ENCODE results near the gene CYB5A. TPM values are rescaled to one million over a fixed set of nuclear protein-coding genes. Genes with fewer than 3 reads are reported as not detected.

Gene CYB5A
- total RNA-seq, 4 donors from 2014 or later, result 360 to 826 (median 618) TPM

DNA sequence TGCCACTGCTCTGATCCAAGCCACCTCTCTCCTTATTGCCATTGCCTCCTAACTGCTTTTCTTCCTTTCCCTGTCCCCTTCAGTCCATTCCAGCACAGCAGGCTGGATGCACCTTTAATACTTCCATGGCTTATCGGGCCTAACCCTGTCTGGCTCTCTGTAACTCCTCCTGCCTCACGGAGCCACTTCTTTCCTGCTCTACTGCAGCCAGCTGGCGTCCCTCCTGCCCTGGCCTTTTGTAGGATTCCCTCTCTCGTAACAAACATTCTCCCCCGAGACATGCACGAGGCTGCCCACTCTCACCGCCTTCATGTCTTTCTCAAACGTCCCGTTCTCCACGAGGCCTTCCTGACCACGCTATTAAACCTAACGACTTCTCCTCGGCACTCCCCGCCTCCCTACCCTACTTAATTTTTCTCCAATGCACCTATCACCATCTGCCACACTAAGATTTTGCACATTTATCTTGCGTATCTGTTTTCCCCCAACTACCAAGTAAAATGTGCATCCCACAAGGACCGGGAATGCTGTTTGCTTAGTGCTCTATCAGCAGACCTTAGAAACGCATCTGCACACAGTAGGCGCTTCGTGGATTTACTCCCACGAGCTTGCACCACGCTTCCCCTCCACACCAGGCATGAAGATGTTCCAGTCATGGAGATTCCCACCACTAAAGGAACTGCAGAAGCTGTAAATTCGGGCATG, 23.1 kb upstream of the CYB5A start:
- TF ChIP-seq, protein P1, sequence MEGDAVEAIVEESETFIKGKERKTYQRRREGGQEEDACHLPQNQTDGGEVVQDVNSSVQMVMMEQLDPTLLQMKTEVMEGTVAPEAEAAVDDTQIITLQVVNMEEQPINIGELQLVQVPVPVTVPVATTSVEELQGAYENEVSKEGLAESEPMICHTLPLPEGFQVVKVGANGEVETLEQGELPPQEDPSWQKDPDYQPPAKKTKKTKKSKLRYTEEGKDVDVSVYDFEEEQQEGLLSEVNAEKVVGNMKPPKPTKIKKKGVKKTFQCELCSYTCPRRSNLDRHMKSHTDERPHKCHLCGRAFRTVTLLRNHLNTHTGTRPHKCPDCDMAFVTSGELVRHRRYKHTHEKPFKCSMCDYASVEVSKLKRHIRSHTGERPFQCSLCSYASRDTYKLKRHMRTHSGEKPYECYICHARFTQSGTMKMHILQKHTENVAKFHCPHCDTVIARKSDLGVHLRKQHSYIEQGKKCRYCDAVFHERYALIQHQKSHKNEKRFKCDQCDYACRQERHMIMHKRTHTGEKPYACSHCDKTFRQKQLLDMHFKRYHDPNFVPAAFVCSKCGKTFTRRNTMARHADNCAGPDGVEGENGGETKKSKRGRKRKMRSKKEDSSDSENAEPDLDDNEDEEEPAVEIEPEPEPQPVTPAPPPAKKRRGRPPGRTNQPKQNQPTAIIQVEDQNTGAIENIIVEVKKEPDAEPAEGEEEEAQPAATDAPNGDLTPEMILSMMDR (IDR thresholded peaks at IDR 0.05; ENCODE audit: low read depth), result no peak

DNA sequence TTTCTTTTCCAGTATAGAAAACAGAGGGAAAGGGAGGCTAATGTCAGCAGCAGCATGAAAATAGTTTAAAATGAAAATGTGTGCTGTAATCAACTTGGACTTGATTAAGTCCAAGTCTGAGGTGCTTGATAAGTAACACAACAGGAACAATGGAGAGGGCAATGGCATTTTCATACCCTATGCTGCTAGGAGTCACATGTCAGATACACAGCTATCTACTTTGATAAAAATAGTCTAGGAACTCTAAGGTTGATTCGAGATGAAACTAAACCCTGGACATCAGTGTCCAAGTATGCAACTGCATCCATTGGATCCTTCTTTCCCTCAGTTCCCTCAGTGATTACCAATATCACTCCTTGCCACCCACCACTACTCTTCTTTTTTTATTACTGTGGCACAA, 19.2 kb upstream of the CYB5A start:
- TF ChIP-seq, protein P1 (IDR thresholded peaks at IDR 0.05; ENCODE audit: low read depth), result no peak

DNA sequence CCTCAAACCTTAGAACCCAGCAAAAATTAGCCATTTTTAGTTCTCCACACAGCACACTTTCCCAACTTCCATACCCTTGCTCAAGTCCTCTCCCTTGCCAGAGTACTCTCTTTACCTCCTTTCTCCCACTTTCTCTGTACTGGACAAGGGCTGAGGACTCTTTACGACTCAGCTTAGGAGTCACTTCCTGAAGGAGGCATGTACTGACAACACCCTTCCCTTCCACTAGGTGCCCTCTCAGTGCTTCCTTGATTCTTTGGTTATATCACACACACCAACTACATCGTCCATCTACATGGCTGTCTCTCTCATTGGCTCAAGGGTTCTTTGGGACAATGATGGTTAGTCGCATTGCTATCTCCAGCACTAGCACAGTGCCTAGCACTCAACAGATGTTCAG, 18.6 kb upstream of the CYB5A start:
- TF ChIP-seq, protein P1 (IDR thresholded peaks at IDR 0.05; ENCODE audit: low read depth), result no peak

DNA sequence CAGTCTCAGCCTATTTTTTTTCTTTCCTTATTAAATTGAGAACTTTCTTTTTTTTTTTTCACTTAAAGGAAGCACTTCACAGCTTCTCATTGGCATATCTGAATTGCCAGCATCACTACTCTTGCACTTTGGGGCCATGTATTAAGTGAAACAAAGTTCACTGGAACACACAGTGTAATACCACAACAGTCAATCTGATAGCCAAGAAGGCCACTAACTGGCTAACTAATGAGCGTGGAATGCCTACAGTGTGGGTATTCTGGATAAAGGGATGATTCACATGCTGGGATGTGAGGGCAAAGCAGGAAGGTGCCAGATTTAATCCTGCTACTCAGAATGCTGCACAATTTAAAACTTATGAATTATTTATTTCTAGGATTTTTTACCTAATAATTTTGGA, 12.2 kb upstream of the CYB5A start:
- TF ChIP-seq, protein P1 (IDR thresholded peaks at IDR 0.05; ENCODE audit: low read depth), result no peak

DNA sequence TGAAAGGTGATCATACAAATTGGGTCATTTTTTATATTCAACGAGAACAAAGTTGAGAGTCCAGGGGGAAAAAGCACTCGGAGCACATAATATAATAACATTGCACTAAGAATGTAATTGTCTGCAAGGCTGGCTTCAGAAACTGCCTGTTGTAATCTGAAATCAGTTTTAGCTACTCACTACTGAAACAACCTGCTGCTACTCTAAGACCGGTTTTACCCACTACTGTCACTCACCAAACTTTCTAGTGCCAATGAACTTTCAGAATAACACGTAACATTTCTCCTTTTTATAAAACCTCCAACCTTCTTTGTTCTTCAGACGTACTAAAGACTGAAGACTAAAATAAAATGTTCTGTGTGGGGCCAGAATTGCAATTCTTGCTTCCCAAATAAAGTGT, 11.5 kb upstream of the CYB5A start:
- TF ChIP-seq, protein P1 (IDR thresholded peaks at IDR 0.05; ENCODE audit: low read depth), result no peak

DNA sequence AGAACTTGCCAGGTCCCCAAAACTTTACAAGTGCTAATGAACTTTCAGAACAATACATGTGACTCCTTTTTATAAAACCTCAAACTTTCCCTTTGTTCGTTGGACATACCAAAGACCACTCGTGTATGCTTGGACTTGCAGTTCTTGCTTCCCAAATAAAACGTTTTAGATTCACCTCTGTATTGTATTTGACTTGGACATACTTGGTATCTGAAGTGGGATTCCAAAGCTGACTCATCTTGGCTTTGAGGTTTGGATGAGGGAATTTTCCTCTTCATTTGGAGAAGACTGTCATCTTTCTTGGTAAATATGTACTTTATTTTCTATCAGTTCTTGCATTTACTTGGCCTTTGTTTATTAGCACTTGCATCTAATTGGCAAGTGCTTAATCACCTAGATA, 8.0 kb upstream of the CYB5A start:
- TF ChIP-seq, protein P1 (IDR thresholded peaks at IDR 0.05; ENCODE audit: low read depth), result no peak

DNA sequence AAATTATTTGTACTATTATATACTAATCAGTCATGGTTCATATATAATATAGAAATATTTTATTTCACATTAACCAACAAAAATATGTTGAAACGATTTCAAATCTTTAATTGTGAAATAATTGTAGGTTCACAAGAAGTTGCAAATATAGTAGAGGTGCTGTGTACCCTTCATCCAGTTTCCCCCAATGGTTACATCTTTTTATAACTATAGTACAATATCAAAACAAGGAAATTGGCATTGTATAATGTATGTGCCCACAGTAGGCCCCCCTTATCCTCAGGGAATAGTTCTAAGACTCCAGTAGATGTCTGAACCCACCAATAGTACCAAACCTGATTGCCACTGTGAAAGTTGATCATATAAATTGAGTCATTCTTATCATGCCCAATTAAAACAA, 7.4 kb upstream of the CYB5A start:
- TF ChIP-seq, protein P1 (IDR thresholded peaks at IDR 0.05; ENCODE audit: low read depth), result no peak

All from subcutaneous adipose tissue (tissue), 4 donors.